Testis (tissue), 2 donors: Measurements from ENCODE around the gene SLC7A11.

Experiments used
- POLR2A ChIP-seq: fragments of 450-650 bp; IDR thresholded peaks from one replicate; pipeline ENCODE4 v1.6.1; 2017; ENCODE audit warnings: antibody characterized with exemption, mild to moderate bottlenecking, moderate library complexity
- TF ChIP-seq, protein P1 (sequence below), 3 experiments: fragments of 450-650 bp in 2 of 3; fragments of 200-600 bp in 1 of 3; sonication (generic) in 1 of 3; IDR thresholded peaks; one replicate each; pipeline ENCODE4 v1.5.1; 2016 to 2019; ENCODE audit warnings: antibody characterized with exemption in 3 of 3, mild to moderate bottlenecking in 2 of 3, moderate library complexity in 1 of 3

DNA sequence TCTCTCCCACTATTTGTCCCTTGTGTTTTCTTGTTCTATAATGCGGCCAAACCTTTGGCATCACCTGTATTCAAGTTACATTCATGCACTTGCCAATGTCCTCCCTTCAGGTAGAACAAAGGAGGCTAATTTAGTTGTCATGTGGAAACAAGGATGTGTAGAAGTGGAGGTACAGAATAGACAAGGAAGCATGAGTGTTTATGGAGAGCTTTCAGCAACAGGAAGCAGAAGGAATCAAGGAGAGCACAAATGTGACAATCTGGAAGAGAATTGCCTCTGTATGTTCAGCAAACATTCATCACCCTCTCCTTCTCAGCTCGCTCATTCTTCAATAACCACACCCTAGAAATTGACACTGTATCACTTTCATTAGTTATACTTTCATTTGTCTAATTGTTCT is 103.4 kb downstream of the SLC7A11 start:
- TF ChIP-seq, protein P1, sequence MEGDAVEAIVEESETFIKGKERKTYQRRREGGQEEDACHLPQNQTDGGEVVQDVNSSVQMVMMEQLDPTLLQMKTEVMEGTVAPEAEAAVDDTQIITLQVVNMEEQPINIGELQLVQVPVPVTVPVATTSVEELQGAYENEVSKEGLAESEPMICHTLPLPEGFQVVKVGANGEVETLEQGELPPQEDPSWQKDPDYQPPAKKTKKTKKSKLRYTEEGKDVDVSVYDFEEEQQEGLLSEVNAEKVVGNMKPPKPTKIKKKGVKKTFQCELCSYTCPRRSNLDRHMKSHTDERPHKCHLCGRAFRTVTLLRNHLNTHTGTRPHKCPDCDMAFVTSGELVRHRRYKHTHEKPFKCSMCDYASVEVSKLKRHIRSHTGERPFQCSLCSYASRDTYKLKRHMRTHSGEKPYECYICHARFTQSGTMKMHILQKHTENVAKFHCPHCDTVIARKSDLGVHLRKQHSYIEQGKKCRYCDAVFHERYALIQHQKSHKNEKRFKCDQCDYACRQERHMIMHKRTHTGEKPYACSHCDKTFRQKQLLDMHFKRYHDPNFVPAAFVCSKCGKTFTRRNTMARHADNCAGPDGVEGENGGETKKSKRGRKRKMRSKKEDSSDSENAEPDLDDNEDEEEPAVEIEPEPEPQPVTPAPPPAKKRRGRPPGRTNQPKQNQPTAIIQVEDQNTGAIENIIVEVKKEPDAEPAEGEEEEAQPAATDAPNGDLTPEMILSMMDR (IDR thresholded peaks at IDR 0.05) = no peak
- no peak for TF ChIP-seq POLR2A
